ENCODE data around the gene CD9. TPM values are rescaled to one million over a fixed set of nuclear protein-coding genes. Genes with fewer than 3 reads are reported as not detected.

The CD9 gene
- total RNA-seq, 1 donor from 2014 or later = 6.0 TPM

DNA sequence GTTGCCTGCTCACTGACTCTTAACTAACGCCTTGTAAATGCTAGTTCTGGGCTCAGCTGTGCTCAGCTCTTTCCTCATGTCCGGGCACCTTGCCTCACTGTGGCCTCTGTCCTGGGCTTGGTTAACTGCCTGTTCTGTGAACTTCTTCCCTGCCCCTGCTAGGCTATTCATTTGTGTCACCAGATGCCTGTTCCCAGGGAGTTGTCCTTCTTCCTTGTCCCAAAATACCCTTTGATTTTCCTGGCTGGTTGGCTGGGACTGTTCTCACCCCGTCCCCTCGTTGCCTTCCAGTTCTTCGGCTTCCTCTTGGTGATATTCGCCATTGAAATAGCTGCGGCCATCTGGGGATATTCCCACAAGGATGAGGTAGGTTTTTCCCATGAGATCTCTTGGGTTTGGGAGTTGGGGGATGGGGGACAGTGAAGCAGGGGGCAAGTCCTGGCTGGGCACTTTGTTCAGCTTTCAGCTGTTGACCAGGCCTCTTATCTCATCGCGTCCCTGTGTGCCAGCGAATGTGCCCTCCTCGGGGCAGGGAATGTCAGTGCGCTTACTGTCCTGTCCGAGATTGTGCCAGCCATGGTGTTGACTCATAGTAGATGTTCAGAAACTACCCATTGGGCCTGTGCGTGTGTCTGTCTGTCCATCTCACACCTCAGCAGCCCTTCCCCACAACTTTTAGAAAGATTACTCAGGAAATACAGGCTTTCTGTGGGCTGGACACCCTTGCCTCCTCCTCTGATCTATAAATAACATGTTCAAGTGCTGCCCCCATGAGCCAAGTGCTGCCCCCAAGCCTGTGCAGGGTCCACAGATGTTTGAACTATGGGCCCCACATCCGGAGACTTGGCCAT is 33.1 kb downstream of the CD9 start:
- Mint-ChIP-seq H3K36me3 (ENCODE audit: insufficient read depth) (no peaks in the 10 kb centered on the region), H3K4me3 (ENCODE audit: low read depth) (no peak overlapping the region), H3K27me3 (peaks cover 21% of the 10 kb centered on the region), H3K27ac (no peak overlapping the region), H3K4me1 (ENCODE audit: low read depth) (peaks cover 27% of the 10 kb centered on the region), H3K9me3 (ENCODE audit: low read depth) (no peaks in the 10 kb centered on the region)
- no peak for DNase-seq (ENCODE audit: low spot score, unreplicated experiment)
- TF ChIP-seq, protein P1, sequence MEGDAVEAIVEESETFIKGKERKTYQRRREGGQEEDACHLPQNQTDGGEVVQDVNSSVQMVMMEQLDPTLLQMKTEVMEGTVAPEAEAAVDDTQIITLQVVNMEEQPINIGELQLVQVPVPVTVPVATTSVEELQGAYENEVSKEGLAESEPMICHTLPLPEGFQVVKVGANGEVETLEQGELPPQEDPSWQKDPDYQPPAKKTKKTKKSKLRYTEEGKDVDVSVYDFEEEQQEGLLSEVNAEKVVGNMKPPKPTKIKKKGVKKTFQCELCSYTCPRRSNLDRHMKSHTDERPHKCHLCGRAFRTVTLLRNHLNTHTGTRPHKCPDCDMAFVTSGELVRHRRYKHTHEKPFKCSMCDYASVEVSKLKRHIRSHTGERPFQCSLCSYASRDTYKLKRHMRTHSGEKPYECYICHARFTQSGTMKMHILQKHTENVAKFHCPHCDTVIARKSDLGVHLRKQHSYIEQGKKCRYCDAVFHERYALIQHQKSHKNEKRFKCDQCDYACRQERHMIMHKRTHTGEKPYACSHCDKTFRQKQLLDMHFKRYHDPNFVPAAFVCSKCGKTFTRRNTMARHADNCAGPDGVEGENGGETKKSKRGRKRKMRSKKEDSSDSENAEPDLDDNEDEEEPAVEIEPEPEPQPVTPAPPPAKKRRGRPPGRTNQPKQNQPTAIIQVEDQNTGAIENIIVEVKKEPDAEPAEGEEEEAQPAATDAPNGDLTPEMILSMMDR (IDR thresholded peaks at IDR 0.05; ENCODE audit: unreplicated experiment) = no peak

DNA sequence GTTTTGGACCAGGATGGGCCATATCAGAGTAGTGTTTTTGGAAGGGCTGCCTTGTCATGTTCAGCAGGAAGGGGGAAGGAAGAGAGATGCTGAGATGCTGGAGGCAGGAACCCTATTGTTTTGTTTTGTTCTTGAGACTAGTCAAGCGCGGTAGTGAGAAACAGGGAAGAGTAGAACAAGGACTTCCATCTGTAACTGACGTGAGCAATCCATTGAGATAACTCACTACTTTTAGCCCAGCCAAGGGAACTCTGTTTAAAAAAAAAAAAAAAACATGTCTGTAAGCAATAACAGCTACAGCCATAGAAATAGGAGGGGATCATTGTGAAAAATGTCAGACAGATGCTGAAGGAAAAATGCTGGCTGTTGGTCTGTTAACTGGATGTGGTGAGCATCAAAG is 34.0 kb downstream of the CD9 start:
- H3K4me3 Mint-ChIP-seq (ENCODE audit: low read depth) = no peak overlapping the region
- H3K9me3 Mint-ChIP-seq (ENCODE audit: low read depth) = no peaks in the 10 kb centered on the region
- TF ChIP-seq, protein P1 (IDR thresholded peaks at IDR 0.05; ENCODE audit: unreplicated experiment) = no peak
- no peak for DNase-seq (ENCODE audit: low spot score, unreplicated experiment)
- H3K27me3 Mint-ChIP-seq = peaks cover 21% of the 10 kb centered on the region
- H3K36me3 Mint-ChIP-seq (ENCODE audit: insufficient read depth) = no peaks in the 10 kb centered on the region
- no peak overlapping the region for H3K27ac Mint-ChIP-seq
- H3K4me1 Mint-ChIP-seq (ENCODE audit: low read depth) = peaks cover 26% of the 10 kb centered on the region

DNA sequence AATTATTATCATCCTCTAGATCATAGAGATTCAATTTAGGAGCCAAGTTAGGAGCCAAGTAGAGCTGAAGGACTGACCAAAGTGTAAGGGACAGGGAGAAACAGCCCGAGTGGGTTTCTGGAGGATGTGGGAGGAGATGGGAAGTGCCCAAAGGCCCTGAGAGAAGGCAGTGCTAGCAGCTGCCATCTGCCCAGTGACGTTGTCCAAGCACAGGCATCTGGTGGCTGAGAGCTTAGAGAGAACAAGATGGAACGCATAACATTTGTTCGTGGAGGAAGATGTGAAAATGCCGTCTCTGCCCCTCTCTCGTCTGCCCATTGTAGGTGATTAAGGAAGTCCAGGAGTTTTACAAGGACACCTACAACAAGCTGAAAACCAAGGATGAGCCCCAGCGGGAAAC is 34.7 kb downstream of the CD9 start:
- TF ChIP-seq, protein P1 (IDR thresholded peaks at IDR 0.05; ENCODE audit: unreplicated experiment) = no peak
- Mint-ChIP-seq H3K4me1 (ENCODE audit: low read depth) (peaks cover 22% of the 10 kb centered on the region), H3K27ac (no peak overlapping the region), H3K36me3 (ENCODE audit: insufficient read depth) (no peaks in the 10 kb centered on the region), H3K4me3 (ENCODE audit: low read depth) (no peak overlapping the region), H3K9me3 (ENCODE audit: low read depth) (no peaks in the 10 kb centered on the region), H3K27me3 (peaks cover 21% of the 10 kb centered on the region)
- no peak for DNase-seq (ENCODE audit: low spot score, unreplicated experiment)

DNA sequence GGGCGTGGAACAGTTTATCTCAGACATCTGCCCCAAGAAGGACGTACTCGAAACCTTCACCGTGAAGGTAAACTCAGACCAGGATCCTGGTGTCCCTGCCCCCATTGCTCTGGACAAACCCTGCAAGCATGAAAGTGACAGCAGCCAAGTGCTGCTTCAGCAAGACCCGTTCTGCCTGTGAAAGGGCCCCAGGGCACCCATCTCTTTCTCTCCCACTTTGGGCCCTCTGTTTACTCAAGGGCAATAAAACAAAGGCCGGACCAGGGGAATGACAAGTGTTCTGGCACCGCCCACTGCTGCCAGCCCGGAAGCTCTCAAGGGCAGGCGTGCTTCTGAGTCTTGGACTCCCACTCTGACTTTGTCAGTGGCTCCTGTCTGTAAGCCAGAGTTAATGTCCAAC is 35.3 kb downstream of the CD9 start:
- Mint-ChIP-seq H3K36me3 (ENCODE audit: insufficient read depth) (no peaks in the 10 kb centered on the region), H3K9me3 (ENCODE audit: low read depth) (no peaks in the 10 kb centered on the region), H3K4me3 (ENCODE audit: low read depth) (no peak overlapping the region), H3K27ac (no peak overlapping the region), H3K4me1 (ENCODE audit: low read depth) (peaks cover 16% of the 10 kb centered on the region), H3K27me3 (peaks cover 19% of the 10 kb centered on the region)
- no peak for DNase-seq (ENCODE audit: low spot score, unreplicated experiment)
- TF ChIP-seq, protein P1 (IDR thresholded peaks at IDR 0.05; ENCODE audit: unreplicated experiment) = no peak

DNA sequence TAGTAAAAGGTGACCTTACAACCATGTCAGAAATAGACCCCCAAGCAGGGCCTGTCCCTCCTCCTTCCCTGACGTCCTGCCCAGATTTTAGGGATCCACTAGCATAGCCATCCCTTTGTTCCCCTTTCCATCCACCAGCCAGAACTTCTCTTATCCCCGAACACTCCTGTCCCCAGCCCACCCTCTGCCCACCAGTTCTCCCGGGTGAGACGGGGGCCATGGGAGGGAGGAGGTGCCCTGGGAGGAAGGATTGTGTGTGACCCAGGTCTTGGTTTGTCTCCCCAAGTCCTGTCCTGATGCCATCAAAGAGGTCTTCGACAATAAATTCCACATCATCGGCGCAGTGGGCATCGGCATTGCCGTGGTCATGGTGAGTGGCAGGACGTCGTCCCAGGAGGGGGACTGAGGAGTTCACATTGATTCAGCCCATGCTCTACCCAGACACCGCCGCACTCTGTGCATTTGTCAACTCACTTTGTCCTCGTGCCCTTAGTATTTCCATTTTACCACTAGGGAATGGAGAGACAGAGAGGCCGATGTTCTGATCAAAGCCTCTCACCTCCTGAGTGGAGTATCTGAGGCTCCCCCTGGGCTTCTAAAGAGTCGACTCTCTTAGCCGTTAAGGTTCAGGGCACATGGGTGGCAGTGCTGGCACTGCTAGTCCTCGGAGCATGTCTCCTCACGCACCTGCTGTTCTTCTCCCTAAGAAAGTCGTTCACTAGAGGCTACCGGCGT is 35.9 kb downstream of the CD9 start:
- Mint-ChIP-seq H3K27me3 (peaks cover 14% of the 10 kb centered on the region), H3K9me3 (ENCODE audit: low read depth) (no peaks in the 10 kb centered on the region), H3K4me3 (ENCODE audit: low read depth) (no peak overlapping the region)

More for the DNA sequence above, 35.9 kb downstream of the CD9 start:
- Mint-ChIP-seq H3K4me1 (ENCODE audit: low read depth) (peaks cover 11% of the 10 kb centered on the region), H3K27ac (no peak overlapping the region), H3K36me3 (ENCODE audit: insufficient read depth) (no peaks in the 10 kb centered on the region)
- TF ChIP-seq, protein P1 (IDR thresholded peaks at IDR 0.05; ENCODE audit: unreplicated experiment) = no peak
- DNase-seq (ENCODE audit: low spot score, unreplicated experiment) = no peak

Data from progenitor cell of endocrine pancreas (in vitro differentiated cells).